ENCODE measurements around the gene HSD17B7.
"Not testable (repeated sequence)": the region's sequence is repeated elsewhere in the genome, so short reads cannot be mapped to it uniquely, and the experiment has no call there.

- TF ChIP-seq FOXA3 (CRISPR knock-in tag; conservative IDR thresholded peaks at IDR 0.05 in 1 of 2, IDR thresholded peaks at IDR 0.05 in 1 of 2); ZNF24 (IDR thresholded peaks at IDR 0.05); EP300 (IDR thresholded peaks at IDR 0.05; ENCODE audit: low read length); DACH1 (IDR thresholded peaks at IDR 0.05; ENCODE audit: partially characterized antibody); JUN (IDR thresholded peaks at IDR 0.05; ENCODE audit: borderline replicate concordance, low read depth, low read length); JUN (CRISPR knock-in tag; IDR thresholded peaks at IDR 0.05; ENCODE audit: borderline replicate concordance); HDGF (IDR thresholded peaks at IDR 0.05): not testable (repeated sequence)
Measured at GRCh38 chr1:162790303-162790984, at the start of gene HSD17B7.

Measured in K562 (cell line).